Coronary artery (tissue), 2 donors: ENCODE measurements around the gene KLF13.

ENCODE experiments used
- DNase-seq: peaks from one replicate; pipeline ENCODE4 v3.0.0-alpha.2; 2017; ENCODE audit warnings: low spot score
- H3K27ac ChIP-seq, 2 donors: fragments of 200-600 bp; sonication (generic); one replicate each; pipeline ENCODE4 v1.5.1; 2016 to 2019
- H3K4me3 ChIP-seq: fragments of 200-600 bp; sonication (generic); 2 replicates; pipeline ENCODE4 v1.5.1; 2016; ENCODE audit warnings: mild to moderate bottlenecking, moderate library complexity
- TF ChIP-seq, protein P1 (sequence below): fragments of 200-600 bp; sonication (generic); IDR thresholded peaks from one replicate; pipeline ENCODE4 v1.5.1; 2019; ENCODE audit warnings: antibody characterized with exemption

KLF13 gene

DNA sequence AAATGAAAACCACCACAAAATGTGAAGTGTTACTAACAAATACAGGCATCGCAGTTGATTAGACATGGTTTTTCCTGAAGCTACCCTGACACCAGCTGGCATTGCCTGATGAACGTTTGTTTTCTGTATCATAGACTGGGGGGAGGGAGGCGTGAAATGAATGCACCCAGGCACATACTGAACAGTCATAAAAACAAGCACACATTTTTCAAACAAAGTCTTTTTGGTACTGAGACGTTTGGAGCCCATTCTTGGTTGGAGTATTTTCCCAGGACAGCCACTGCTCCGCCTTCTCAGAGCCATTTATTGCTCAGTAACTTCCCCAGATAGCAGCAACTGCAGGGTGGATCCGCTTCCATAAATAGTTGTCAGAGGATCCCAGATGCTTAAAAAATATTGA lies 52.4 kb downstream of the KLF13 start:
- Histone ChIP-seq H3K27ac (peak overlapping the region in 1 of 2 donors; percentile 13), H3K4me3 (no peak overlapping the region)
- no peak for DNase-seq
- TF ChIP-seq, protein P1, sequence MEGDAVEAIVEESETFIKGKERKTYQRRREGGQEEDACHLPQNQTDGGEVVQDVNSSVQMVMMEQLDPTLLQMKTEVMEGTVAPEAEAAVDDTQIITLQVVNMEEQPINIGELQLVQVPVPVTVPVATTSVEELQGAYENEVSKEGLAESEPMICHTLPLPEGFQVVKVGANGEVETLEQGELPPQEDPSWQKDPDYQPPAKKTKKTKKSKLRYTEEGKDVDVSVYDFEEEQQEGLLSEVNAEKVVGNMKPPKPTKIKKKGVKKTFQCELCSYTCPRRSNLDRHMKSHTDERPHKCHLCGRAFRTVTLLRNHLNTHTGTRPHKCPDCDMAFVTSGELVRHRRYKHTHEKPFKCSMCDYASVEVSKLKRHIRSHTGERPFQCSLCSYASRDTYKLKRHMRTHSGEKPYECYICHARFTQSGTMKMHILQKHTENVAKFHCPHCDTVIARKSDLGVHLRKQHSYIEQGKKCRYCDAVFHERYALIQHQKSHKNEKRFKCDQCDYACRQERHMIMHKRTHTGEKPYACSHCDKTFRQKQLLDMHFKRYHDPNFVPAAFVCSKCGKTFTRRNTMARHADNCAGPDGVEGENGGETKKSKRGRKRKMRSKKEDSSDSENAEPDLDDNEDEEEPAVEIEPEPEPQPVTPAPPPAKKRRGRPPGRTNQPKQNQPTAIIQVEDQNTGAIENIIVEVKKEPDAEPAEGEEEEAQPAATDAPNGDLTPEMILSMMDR = no peak

DNA sequence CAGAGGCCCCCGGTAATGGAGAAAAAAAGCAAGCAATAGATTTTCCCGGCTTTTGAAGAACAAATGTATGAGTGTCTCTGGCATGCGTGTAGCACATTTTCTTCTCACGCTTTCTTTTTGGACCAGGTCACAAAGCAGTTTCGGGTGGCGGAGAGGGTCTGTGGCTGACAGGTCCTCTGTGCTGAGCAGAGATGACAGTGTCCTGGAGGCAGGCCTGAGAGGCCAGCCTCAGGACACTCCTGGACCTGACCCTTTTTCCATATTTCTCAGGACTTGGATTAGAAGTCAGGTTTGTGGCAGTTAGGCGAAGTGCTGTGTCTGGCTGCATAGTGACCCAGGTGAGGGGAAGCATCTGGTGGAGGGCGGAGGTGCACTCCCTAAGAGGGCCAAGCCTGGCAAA lies 52.9 kb downstream of the KLF13 start:
- Histone ChIP-seq H3K27ac (no peak overlapping the region), H3K4me3 (no peak overlapping the region)
- no peak for DNase-seq
- TF ChIP-seq, protein P1 = no peak

DNA sequence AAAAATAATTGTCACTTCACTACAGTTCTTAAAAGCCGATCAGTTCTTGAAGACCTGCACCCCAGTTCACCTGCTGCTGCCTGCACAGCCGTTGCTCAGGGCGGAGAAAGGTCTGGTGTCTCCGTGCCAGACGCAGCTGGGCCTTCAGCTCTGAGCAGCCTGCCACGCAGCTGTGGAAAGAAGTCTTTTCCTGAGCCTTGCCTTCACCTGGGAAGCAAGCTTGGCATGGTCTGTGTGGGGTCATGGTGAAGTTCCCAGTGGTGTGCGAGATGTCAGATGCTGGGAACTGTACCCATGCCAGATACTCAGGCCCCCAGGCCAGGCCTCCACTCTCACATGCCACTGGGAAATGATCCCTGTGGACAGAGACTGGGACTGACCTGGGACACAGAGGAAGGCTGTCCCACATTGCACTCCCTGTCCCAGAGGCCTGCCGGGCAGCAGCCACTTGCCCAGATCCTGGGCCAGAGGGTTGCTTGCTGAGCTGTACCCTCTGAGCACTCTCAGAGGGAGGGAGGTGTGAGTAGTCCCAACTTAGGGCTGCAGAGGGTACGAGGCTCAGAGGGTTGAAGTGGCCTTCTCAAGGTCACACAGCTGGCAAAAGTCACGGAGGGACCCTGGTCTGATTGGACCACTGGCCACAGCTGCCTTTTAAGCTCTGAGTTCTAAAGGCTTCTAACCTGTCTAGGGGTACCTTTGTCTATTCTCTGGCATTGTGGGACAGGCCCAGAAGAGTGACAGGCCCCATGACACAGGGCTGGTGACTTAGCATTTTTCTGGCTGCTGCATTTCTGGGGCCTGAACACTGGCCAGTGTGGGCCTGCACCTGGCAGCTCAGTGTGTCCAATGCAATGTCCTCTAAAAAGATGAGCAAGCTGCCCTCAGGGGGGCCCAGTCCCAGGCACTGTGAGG lies 55.4 kb downstream of the KLF13 start:
- TF ChIP-seq, protein P1 = no peak
- H3K27ac ChIP-seq = peak overlapping the region in 1 of 2 donors; percentile 2
- no peak for DNase-seq
- no peak overlapping the region for H3K4me3 ChIP-seq

DNA sequence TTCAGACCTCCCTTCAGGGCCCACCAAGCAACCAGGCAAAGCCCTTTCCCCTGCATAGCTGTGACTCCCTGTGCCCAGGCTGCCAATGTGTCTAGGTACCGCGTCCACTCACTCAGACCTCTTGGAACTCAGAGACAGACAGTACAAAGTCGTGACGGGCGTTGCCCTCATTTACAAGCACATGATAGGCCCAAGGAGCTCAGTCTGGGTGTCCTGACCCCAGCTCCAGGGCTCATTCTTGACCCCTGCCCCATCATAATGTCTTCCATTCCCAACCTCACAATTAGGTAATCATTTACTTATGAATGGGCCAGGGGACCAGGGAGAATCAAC lies 56.0 kb downstream of the KLF13 start:
- DNase-seq = no peak
- Histone ChIP-seq H3K4me3 (no peak overlapping the region), H3K27ac (no peak overlapping the region)
- TF ChIP-seq, protein P1 = no peak

DNA sequence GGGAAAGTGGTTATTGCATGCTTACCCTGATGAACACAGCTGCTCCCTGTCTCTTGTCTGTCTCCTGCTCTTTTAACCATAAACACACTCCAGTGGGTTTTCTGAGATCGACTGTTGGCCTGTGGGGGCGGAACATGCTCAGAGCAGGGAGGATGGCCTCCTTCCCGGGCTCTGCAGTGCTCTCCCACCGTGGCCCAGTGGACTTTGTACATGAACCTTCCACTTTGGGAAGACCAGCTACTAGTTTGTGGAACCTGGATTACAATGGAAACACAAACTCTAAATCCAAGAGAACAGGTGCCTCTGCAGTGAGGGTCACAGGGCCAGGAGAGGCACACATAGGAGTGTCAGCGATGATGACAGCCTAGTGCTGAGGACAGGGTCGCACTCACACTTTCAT lies 56.5 kb downstream of the KLF13 start:
- TF ChIP-seq, protein P1 = no peak
- DNase-seq = no peak
- Histone ChIP-seq H3K27ac (no peak overlapping the region), H3K4me3 (no peak overlapping the region)

DNA sequence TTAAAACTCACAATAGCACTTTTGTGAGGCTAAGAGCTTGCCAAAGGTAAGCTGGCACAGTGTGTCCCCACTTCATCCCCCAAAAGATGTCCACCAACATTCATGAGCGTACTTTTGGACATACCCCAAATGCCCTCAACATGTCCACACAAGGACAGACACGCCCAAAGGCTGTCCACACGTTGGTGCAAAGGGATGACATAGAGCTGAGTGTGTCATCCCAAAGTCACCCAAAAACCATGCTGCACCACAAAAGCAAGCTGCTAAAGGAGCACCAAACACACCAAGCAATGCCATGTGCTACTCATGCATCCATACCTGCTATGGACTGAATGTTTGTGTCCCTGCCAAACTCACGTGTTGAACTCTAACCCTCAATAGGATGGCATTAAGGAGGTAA lies 57.9 kb downstream of the KLF13 start:
- Histone ChIP-seq H3K4me3 (no peak overlapping the region), H3K27ac (no peak overlapping the region)
- TF ChIP-seq, protein P1 = no peak
- no peak for DNase-seq

DNA sequence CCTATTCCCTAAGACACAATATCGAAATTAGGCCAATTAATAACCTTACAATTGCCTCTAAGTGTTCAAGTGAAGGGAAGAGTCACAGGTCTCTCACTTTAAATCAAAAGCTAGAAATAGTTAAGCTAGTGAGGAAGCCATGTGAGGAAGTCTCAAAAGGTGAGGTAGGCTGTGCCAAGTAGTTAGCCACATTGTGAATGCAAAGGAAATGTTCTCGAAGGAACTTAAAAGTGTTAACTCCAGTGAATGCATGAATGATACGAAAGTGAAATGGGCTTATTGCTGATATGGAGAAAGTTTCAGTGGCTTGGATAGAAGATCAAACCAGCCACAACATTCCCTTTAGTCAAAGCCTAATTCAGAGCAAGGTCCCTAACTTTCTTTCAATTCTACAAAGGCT lies 59.1 kb downstream of the KLF13 start:
- no peak overlapping the region for H3K27ac ChIP-seq
- H3K4me3 ChIP-seq = no peak overlapping the region
- TF ChIP-seq, protein P1 = no peak
- DNase-seq = no peak
